HEK293 (cell line): ENCODE data around the gene TK2.

ENCODE experiments used
- CTCF ChIA-PET: fragments of 350-600 bp; formaldehyde crosslinking; extraction: SDS; loops from one replicate; lab custom pipeline; 2021; ENCODE audit warnings: antibody characterized with exemption; lab: Yijun Ruan, JAX
- POLR2A ChIA-PET: fragments of 300-600 bp; formaldehyde crosslinking; extraction: SDS; loops from one replicate; lab custom pipeline; 2020; ENCODE audit warnings: antibody characterized with exemption, inconsistent platforms; lab: Yijun Ruan, JAX
- H3K27ac ChIP-seq: fragments of 200-500 bp; sonication (Bioruptor generic); 2 replicates; pipeline ENCODE4 v1.5.1; 2014; ENCODE audit warnings: low read depth, low read length, control low read depth, inconsistent platforms; ENCODE audit errors: extremely low read depth
- H3K36me3 ChIP-seq, 2 experiments: fragments of 200-500 bp in 1 of 2; sonication (Bioruptor generic) in 1 of 2; 1 replicate in 1 of 2; 2 replicates in 1 of 2; pipeline ENCODE4 v1.5.1; 2014 to 2017; ENCODE audit warnings: inconsistent platforms in 2 of 2, low read length in 2 of 2; ENCODE audit not compliant: control insufficient read depth in 2 of 2, insufficient read depth in 1 of 2
- H3K4me1 ChIP-seq: fragments of 200-500 bp; sonication (Bioruptor generic); 2 replicates; pipeline ENCODE4 v1.5.1; 2014; ENCODE audit warnings: mild to moderate bottlenecking, low read length, inconsistent platforms; ENCODE audit not compliant: control insufficient read depth, insufficient read depth
- H3K4me3 ChIP-seq: 2 replicates; pipeline ENCODE4 v1.5.1; 2011; ENCODE audit warnings: low read depth, mild to moderate bottlenecking, control low read depth, low read length, moderate library complexity
- H3K9me3 ChIP-seq: fragments of 200-500 bp; sonication (Bioruptor generic); 2 replicates; pipeline ENCODE4 v1.5.1; 2014; ENCODE audit warnings: low read depth, low read length, inconsistent platforms; ENCODE audit not compliant: control insufficient read depth, insufficient read depth
- BCL11A ChIP-seq: fragments of 450-650 bp; formaldehyde crosslinking; IDR thresholded peaks from 2 replicates; pipeline ENCODE4 v1.5.1; 2016; ENCODE audit warnings: low read depth, missing biosample characterization, missing genetic modification characterization
- FEZF1 ChIP-seq: fragments of 450-650 bp; formaldehyde crosslinking; IDR thresholded peaks from 2 replicates; pipeline ENCODE4 v1.5.1; 2016; ENCODE audit warnings: missing biosample characterization, missing genetic modification characterization
- HOXA7 ChIP-seq: sonication (generic); formaldehyde crosslinking; IDR thresholded peaks from 2 replicates; pipeline ENCODE4 v1.8.1; 2022; ENCODE audit warnings: missing genetic modification reagents, borderline replicate concordance
- MZF1 ChIP-seq: fragments of 450-650 bp; formaldehyde crosslinking; IDR thresholded peaks from 2 replicates; pipeline ENCODE4 v1.5.1; 2017; ENCODE audit warnings: missing biosample characterization, missing genetic modification characterization, borderline replicate concordance
- WT1 ChIP-seq: fragments of 450-650 bp; formaldehyde crosslinking; IDR thresholded peaks from 2 replicates; pipeline ENCODE4 v1.5.1; 2016; ENCODE audit warnings: missing biosample characterization, missing genetic modification characterization
- ZFHX2 ChIP-seq: fragments of 450-650 bp; formaldehyde crosslinking; conservative IDR thresholded peaks from 2 replicates; pipeline ENCODE4 v1.5.1; 2016; ENCODE audit warnings: missing biosample characterization, missing genetic modification characterization
- ZFP41 ChIP-seq: fragments of 450-650 bp; formaldehyde crosslinking; IDR thresholded peaks from 2 replicates; pipeline ENCODE4 v1.5.1; 2016; ENCODE audit warnings: missing biosample characterization, missing genetic modification characterization, borderline replicate concordance
- ZFP69B ChIP-seq: fragments of 450-650 bp; formaldehyde crosslinking; IDR thresholded peaks from 2 replicates; pipeline ENCODE4 v1.5.1; 2016; ENCODE audit warnings: missing biosample characterization, missing genetic modification characterization
- ZNF132 ChIP-seq: fragments of 450-650 bp; formaldehyde crosslinking; IDR thresholded peaks from 2 replicates; pipeline ENCODE4 v1.5.1; 2017; ENCODE audit warnings: missing biosample characterization, missing genetic modification characterization, borderline replicate concordance
- ZNF214 ChIP-seq: fragments of 450-650 bp; formaldehyde crosslinking; IDR thresholded peaks from 2 replicates; pipeline ENCODE4 v1.5.1; 2017; ENCODE audit warnings: missing biosample characterization, mild to moderate bottlenecking, missing genetic modification characterization, borderline replicate concordance
- ZNF23 ChIP-seq: fragments of 450-650 bp; formaldehyde crosslinking; IDR thresholded peaks from 2 replicates; pipeline ENCODE4 v1.5.1; 2016; ENCODE audit warnings: missing biosample characterization, missing genetic modification characterization, borderline replicate concordance
- ZNF302 ChIP-seq: fragments of 450-650 bp; formaldehyde crosslinking; IDR thresholded peaks from 2 replicates; pipeline ENCODE4 v1.5.1; 2016; ENCODE audit warnings: missing biosample characterization, missing genetic modification characterization, low read depth
- ZNF341 ChIP-seq: fragments of 450-650 bp; formaldehyde crosslinking; IDR thresholded peaks from 2 replicates; pipeline ENCODE4; 2016; ENCODE audit warnings: low read depth, missing biosample characterization, missing genetic modification characterization
- ZNF426 ChIP-seq: fragments of 450-650 bp; formaldehyde crosslinking; IDR thresholded peaks from 2 replicates; pipeline ENCODE4 v1.5.1; 2017; ENCODE audit warnings: missing biosample characterization, missing genetic modification characterization, mild to moderate bottlenecking, inconsistent platforms, moderate library complexity
- ZNF501 ChIP-seq: fragments of 450-650 bp; formaldehyde crosslinking; IDR thresholded peaks from 2 replicates; pipeline ENCODE4 v1.5.1; 2016; ENCODE audit warnings: missing biosample characterization, missing genetic modification characterization
- ZNF510 ChIP-seq: fragments of 450-650 bp; formaldehyde crosslinking; IDR thresholded peaks from 2 replicates; pipeline ENCODE4 v1.5.1; 2018; ENCODE audit warnings: mild to moderate bottlenecking, missing genetic modification characterization, missing biosample characterization; ENCODE audit not compliant: insufficient replicate concordance
- ZNF548 ChIP-seq: fragments of 450-650 bp; formaldehyde crosslinking; IDR thresholded peaks from 2 replicates; pipeline ENCODE4 v1.5.1; 2016; ENCODE audit warnings: missing biosample characterization, missing genetic modification characterization
- ZNF555 ChIP-seq: fragments of 450-650 bp; formaldehyde crosslinking; conservative IDR thresholded peaks from 2 replicates; pipeline ENCODE4 v1.5.1; 2017; ENCODE audit warnings: missing biosample characterization, mild to moderate bottlenecking, missing genetic modification characterization, inconsistent platforms
- ZNF624 ChIP-seq: fragments of 450-650 bp; formaldehyde crosslinking; IDR thresholded peaks from 2 replicates; pipeline ENCODE4 v1.5.1; 2017; ENCODE audit warnings: missing biosample characterization, missing genetic modification characterization
- ZNF677 ChIP-seq: fragments of 450-650 bp; IDR thresholded peaks from 2 replicates; pipeline ENCODE4 v1.5.0; 2018; ENCODE audit warnings: missing biosample characterization, mild to moderate bottlenecking, missing genetic modification characterization, moderate library complexity
- ZNF76 ChIP-seq: fragments of 450-650 bp; formaldehyde crosslinking; IDR thresholded peaks from 2 replicates; pipeline ENCODE4; 2016; ENCODE audit warnings: low read depth, missing biosample characterization, missing genetic modification characterization, borderline replicate concordance
- ZNF837 ChIP-seq: fragments of 450-650 bp; formaldehyde crosslinking; IDR thresholded peaks from 2 replicates; pipeline ENCODE4 v1.5.1; 2016; ENCODE audit warnings: missing biosample characterization, missing genetic modification characterization
- TF ChIP-seq, protein P1 (sequence below): fragments of 450-650 bp; formaldehyde crosslinking; IDR thresholded peaks from 2 replicates; pipeline ENCODE4 v1.5.1; 2017; ENCODE audit warnings: missing biosample characterization, missing genetic modification characterization
- TF ChIP-seq, protein P2 (sequence below): fragments of 450-650 bp; formaldehyde crosslinking; IDR thresholded peaks from 2 replicates; pipeline ENCODE4 v1.5.1; 2016; ENCODE audit warnings: missing biosample characterization, missing genetic modification characterization
- TF ChIP-seq, protein P3 (sequence below): fragments of 450-650 bp; formaldehyde crosslinking; IDR thresholded peaks from 2 replicates; pipeline ENCODE4 v1.5.0; 2017; ENCODE audit warnings: missing biosample characterization, missing genetic modification characterization, borderline replicate concordance

Gene TK2

DNA sequence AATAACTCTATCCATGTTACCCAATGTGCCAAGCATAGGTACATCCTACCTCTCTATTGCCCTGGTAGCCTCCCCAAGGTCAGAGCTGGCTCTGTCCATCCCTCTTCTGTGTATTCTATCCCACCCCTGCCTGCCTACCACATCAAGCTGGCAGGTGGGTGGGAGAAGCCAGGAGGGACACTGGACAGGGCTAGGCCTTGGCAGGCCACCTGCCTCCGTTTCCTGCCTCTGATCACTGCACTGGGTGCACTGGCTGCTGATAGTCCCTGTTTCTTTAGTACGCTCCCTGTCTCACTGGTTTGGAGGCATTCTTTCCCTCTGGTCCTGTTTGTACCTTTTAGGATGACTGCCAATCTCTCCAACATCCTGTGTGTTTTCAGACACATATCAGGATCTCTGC is 12.7 kb downstream of the TK2 start:
- ChIA-PET POLR2A (no interaction called here), CTCF (interaction anchor here (0.6 kb wide), 1 partner anchor 36 kb away, joined by 3 read pairs; no protein-coding TSS in a partner anchor)
- H3K4me3 ChIP-seq, result no peak overlapping the region
- H3K36me3 ChIP-seq, result peaks cover 3 to 42% of the 10 kb centered on the region in 2 experiments; a peak in 2 of 3 replicates
- H3K27ac ChIP-seq, result no peak overlapping the region
- TF ChIP-seq ZNF76 (tag by site-specific recombination), result no peak
- TF ChIP-seq ZNF341 (tag by site-specific recombination), result no peak
- TF ChIP-seq MZF1 (tag by site-specific recombination), result no peak
- no peak for TF ChIP-seq ZFP69B
- no peak for TF ChIP-seq HOXA7 (CRISPR knock-in tag)
- TF ChIP-seq ZNF302, result no peak
- TF ChIP-seq ZNF501 (tag by site-specific recombination), result no peak
- H3K9me3 ChIP-seq, result no peaks in the 10 kb centered on the region
- H3K4me1 ChIP-seq, result no peaks in the 10 kb centered on the region

DNA sequence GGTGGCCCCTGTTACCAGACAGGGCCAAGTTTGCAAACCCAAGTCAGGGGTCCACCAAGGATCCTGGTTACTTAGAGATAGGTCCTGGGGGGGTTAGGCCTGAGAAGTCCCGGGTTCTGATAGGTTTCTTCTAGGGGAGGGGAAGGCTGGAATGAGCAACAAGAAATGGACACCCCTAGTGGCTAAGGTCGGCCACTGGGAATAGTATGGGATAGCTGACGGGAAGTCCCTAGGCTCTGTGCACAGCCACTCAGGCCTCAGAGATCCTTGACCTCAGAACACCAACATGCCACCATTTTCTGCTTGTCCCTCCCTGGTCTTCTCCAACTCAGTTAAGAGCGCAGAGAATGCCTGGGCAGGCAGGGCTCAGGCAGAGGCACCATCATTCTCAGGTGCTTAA is 13.4 kb downstream of the TK2 start:
- TF ChIP-seq ZNF23 (tag by site-specific recombination) (no peak), ZFHX2 (tag by site-specific recombination) (no peak), ZNF624 (no peak), ZNF426 (tag by site-specific recombination) (no peak), ZFP41 (no peak), ZNF548 (tag by site-specific recombination) (no peak), ZNF214 (tag by site-specific recombination) (no peak), ZNF510 (tag by site-specific recombination) (no peak), ZNF132 (tag by site-specific recombination) (no peak), BCL11A (tag by site-specific recombination) (no peak), ZNF677 (tag by site-specific recombination) (no peak), ZNF555 (tag by site-specific recombination) (no peak), ZNF501 (tag by site-specific recombination) (no peak), FEZF1 (tag by site-specific recombination) (no peak), WT1 (tag by site-specific recombination) (no peak), ZNF837 (tag by site-specific recombination) (no peak)
- TF ChIP-seq, protein P1, sequence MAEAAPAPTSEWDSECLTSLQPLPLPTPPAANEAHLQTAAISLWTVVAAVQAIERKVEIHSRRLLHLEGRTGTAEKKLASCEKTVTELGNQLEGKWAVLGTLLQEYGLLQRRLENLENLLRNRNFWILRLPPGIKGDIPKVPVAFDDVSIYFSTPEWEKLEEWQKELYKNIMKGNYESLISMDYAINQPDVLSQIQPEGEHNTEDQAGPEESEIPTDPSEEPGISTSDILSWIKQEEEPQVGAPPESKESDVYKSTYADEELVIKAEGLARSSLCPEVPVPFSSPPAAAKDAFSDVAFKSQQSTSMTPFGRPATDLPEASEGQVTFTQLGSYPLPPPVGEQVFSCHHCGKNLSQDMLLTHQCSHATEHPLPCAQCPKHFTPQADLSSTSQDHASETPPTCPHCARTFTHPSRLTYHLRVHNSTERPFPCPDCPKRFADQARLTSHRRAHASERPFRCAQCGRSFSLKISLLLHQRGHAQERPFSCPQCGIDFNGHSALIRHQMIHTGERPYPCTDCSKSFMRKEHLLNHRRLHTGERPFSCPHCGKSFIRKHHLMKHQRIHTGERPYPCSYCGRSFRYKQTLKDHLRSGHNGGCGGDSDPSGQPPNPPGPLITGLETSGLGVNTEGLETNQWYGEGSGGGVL, result no peak
- TF ChIP-seq, protein P2, sequence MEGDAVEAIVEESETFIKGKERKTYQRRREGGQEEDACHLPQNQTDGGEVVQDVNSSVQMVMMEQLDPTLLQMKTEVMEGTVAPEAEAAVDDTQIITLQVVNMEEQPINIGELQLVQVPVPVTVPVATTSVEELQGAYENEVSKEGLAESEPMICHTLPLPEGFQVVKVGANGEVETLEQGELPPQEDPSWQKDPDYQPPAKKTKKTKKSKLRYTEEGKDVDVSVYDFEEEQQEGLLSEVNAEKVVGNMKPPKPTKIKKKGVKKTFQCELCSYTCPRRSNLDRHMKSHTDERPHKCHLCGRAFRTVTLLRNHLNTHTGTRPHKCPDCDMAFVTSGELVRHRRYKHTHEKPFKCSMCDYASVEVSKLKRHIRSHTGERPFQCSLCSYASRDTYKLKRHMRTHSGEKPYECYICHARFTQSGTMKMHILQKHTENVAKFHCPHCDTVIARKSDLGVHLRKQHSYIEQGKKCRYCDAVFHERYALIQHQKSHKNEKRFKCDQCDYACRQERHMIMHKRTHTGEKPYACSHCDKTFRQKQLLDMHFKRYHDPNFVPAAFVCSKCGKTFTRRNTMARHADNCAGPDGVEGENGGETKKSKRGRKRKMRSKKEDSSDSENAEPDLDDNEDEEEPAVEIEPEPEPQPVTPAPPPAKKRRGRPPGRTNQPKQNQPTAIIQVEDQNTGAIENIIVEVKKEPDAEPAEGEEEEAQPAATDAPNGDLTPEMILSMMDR (tag by site-specific recombination), result no peak
- TF ChIP-seq, protein P3, sequence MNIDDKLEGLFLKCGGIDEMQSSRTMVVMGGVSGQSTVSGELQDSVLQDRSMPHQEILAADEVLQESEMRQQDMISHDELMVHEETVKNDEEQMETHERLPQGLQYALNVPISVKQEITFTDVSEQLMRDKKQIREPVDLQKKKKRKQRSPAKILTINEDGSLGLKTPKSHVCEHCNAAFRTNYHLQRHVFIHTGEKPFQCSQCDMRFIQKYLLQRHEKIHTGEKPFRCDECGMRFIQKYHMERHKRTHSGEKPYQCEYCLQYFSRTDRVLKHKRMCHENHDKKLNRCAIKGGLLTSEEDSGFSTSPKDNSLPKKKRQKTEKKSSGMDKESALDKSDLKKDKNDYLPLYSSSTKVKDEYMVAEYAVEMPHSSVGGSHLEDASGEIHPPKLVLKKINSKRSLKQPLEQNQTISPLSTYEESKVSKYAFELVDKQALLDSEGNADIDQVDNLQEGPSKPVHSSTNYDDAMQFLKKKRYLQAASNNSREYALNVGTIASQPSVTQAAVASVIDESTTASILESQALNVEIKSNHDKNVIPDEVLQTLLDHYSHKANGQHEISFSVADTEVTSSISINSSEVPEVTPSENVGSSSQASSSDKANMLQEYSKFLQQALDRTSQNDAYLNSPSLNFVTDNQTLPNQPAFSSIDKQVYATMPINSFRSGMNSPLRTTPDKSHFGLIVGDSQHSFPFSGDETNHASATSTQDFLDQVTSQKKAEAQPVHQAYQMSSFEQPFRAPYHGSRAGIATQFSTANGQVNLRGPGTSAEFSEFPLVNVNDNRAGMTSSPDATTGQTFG (tag by site-specific recombination), result no peak
- TF ChIP-seq, all 188 proteins: peak for 0
- POLR2A ChIA-PET, result interaction anchor here (0.7 kb wide), 1 partner anchor 55 kb away, joined by 10 read pairs; no protein-coding TSS in a partner anchor
- CTCF ChIA-PET, result interaction anchor here (0.6 to 1.1 kb wide), 3 partner anchors 37 to 1595 kb away, joined by 3 to 4 read pairs (median 3); no protein-coding TSS in a partner anchor
- H3K4me1 ChIP-seq, result no peaks in the 10 kb centered on the region
- peaks cover 3 to 49% of the 10 kb centered on the region in 2 experiments; a peak in 2 of 3 replicates for H3K36me3 ChIP-seq
- no peaks in the 10 kb centered on the region for H3K9me3 ChIP-seq
- H3K4me3 ChIP-seq, result no peak overlapping the region
- no peak overlapping the region for H3K27ac ChIP-seq
